ENCODE measurements around the gene ITGB4.

The ITGB4 gene

DNA sequence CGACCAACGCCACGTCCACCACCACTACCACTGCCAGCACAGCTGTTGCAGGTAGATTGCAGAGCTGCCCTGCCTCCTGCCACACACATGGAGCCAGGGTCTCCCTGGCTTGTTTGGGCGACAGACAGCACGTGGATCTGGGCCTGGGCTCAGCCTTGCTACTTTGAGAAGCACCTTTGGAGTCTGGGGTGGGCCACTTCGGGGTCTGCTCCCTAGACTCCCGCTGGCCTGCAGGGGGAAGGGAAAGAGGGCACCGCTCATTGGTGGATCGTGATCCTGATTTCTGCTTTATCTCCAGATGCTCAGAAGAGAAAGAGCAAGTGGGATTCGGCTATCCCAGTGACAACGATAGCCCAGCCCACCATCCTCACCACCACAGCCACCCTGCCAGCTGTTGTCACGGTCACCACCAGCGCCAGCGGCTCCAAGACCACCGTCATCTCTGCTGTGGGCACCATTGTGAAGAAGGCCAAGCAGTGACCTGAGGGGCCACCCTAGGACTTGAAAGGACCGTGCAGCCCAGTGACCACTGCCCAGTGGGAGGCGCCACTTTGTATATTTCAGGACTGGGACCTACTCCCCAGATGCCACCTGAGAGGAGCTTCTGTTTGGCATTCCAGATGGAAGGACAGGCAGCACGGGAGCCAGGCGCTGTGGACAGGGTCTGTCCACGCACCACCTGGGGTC, 15.1 kb upstream of the ITGB4 start:
- TF ChIP-seq, protein P1, sequence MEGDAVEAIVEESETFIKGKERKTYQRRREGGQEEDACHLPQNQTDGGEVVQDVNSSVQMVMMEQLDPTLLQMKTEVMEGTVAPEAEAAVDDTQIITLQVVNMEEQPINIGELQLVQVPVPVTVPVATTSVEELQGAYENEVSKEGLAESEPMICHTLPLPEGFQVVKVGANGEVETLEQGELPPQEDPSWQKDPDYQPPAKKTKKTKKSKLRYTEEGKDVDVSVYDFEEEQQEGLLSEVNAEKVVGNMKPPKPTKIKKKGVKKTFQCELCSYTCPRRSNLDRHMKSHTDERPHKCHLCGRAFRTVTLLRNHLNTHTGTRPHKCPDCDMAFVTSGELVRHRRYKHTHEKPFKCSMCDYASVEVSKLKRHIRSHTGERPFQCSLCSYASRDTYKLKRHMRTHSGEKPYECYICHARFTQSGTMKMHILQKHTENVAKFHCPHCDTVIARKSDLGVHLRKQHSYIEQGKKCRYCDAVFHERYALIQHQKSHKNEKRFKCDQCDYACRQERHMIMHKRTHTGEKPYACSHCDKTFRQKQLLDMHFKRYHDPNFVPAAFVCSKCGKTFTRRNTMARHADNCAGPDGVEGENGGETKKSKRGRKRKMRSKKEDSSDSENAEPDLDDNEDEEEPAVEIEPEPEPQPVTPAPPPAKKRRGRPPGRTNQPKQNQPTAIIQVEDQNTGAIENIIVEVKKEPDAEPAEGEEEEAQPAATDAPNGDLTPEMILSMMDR (IDR thresholded peaks at IDR 0.05; ENCODE audit: low read depth, low read length) = no peak

DNA sequence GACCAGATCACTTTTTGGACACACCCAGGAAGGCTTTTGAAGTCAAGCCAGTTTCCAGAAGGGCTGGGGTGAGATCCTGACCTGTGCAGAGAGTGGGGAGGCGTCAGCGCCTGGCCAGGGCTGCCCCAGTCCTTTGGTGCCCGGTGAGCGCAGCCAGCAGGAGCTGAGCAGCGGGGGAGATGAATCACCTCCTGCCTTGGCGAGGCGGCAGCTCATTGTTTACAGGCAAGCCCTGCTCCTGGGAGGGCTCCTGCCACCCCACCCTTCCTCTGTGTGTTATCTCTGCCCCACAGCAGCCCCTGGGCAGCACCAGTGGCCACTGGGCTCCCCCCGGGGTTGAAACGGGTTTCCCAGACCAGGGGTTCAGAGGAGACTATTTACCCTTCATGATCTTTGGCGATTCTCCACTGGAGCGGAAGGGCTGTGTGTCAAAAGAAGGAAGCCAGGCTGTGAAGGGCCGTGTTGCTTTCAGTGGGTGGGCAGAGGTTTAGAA, 14.1 kb upstream of the ITGB4 start:
- TF ChIP-seq, protein P1 (IDR thresholded peaks at IDR 0.05; ENCODE audit: low read depth, low read length) = no peak
- no peak for DNase-seq (ENCODE audit: extremely low read depth, low read depth)

More for the DNA sequence above, 15.1 kb upstream of the ITGB4 start:
- DNase-seq (ENCODE audit: extremely low read depth, low read depth) = no peak

DNA sequence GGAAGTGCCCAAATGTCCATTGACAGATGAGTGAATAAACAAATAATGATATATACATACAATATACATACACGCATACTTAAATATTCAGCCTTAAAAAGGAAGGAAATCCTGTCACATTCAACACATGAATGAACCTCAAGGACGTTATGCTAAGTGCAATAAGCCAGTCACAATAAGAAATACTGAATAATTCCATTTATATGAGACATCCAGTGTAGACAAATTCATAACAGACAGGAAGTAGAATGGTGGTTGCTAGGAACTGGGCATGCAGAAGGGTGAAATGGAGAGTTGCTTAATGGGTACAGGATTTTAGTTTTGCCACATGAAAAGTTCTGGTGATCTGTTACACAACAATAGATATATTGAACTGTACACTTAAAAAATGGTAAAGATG, 8.8 kb upstream of the ITGB4 start:
- no peak for DNase-seq (ENCODE audit: extremely low read depth, low read depth)
- TF ChIP-seq, protein P1 (IDR thresholded peaks at IDR 0.05; ENCODE audit: low read depth, low read length) = no peak

DNA sequence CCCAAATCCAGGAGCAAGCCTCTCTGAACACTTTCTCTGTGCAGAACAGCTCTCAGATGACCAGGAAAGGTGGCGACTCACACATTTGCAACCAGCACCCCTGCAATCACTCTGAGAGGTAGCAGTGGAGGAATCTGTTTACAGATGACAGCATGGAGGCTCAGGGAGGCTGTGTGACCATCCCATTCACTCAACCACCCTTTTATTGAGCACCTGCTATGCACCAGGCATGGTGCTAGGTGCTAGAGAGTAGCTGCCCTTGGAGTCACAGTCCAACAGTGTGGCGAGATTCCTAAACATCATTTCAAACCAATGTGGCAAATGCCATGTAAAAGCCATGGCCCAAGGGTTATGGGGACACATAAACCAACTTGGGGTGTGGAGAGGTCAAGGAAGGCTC, 1.5 kb upstream of the ITGB4 start:
- TF ChIP-seq, protein P1 (IDR thresholded peaks at IDR 0.05; ENCODE audit: low read depth, low read length) = no peak
- DNase-seq (ENCODE audit: extremely low read depth, low read depth) = no peak

DNA sequence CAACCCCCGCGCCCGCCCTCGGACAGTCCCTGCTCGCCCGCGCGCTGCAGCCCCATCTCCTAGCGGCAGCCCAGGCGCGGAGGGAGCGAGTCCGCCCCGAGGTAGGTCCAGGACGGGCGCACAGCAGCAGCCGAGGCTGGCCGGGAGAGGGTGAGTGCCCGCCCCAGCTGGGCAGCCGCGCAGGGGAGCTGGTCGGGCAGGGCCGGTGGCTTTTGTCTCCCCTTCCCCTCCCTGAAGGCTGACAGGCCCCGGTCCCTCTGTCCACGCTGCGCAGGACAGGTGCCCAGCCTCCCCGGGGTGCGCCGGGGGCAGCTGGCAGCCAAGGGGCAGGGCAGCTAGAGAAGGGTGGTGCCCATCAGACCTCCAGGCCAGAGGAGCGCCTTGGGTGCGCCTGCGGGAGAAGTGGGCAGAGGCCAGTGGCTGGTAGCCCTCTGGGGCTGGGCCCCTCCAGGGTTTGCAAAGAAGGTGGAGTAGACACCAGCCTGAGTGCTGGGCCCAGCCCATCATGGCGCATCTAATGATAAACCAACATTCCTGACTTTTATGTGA, 278 bp downstream of the ITGB4 start:
- no peak for DNase-seq (ENCODE audit: extremely low read depth, low read depth)
- TF ChIP-seq, protein P1 (IDR thresholded peaks at IDR 0.05; ENCODE audit: low read depth, low read length) = no peak

DNA sequence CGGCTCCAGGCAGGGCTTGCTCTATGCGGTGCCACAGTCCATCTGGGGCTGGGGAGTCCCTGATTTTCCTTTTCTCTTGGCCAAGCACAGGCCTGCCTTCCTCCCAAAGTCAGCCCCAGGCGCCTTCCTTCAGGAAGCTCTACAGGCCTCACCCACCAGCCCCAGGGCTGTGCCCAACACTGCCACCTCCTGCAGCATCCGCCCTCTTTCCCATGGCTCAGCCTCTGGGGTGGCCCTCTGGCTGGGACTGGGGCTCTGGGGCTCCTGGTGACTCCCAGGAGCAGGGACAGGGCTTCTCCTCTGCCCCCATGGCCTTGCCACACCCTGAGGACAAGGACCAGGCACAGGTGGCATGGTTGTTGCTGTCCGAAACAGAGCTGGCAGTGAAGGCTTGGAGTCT, 817 bp downstream of the ITGB4 start:
- no peak for DNase-seq (ENCODE audit: extremely low read depth, low read depth)
- TF ChIP-seq, protein P1 (IDR thresholded peaks at IDR 0.05; ENCODE audit: low read depth, low read length) = no peak

DNA sequence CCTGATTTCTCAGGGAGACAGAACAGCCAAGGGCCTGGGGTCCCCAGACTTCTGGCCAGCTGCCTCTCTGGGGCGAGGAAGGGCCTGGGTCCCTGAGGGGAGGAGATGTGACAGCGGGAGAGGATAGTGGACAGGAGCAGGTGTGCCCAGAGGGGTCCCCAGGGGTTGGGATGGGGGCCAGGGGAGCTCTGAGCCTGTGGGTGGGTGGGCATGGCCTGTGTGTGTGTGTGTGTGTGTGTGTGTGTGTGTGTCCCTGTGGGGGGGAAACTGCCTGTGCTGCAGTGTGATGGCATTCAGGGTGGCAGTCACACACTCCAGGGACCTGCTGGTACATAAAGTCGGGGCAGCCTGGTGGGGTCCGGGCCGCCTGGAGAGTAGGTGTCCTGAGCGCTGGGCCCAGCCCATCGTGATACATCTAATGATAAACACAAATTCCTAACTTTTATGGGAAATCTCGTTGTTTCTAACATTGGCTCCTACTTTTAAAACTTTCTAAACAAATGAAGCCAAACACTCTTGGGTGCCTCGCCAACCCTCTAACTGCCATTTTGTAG, 1.4 kb downstream of the ITGB4 start:
- DNase-seq (ENCODE audit: extremely low read depth, low read depth) = no peak
- TF ChIP-seq, protein P1 (IDR thresholded peaks at IDR 0.05; ENCODE audit: low read depth, low read length) = no peak
